Cardiac muscle cell (in vitro differentiated cells and primary cell): Measurements from ENCODE around the gene CD248. TPM values are rescaled to one million over a fixed set of nuclear protein-coding genes. Genes with fewer than 3 reads are reported as not detected.
"Not testable (repeated sequence)": the region's sequence is repeated elsewhere in the genome, so short reads cannot be mapped to it uniquely, and the experiment has no call there.

ENCODE experiments used
- DNase-seq, 2 donors: peaks; one replicate each; pipeline versions ENCODE4 v3.0.0 to v3.0.0-alpha.2; 2010 to 2017; ENCODE audit warnings: low read depth in 1 of 2, low spot score in 1 of 2
- H3K27ac ChIP-seq: fragments of 200-600 bp; sonication (generic); 2 replicates; pipeline ENCODE4 v1.5.1; 2016
- H3K27me3 ChIP-seq: fragments of 200-600 bp; sonication (generic); 2 replicates; pipeline ENCODE4 v1.6.0; 2016; ENCODE audit warnings: control low read depth
- H3K36me3 ChIP-seq: fragments of 200-600 bp; sonication (generic); 2 replicates; pipeline ENCODE4 v1.5.1; 2016; ENCODE audit warnings: control low read depth
- H3K4me1 ChIP-seq: fragments of 200-600 bp; sonication (generic); 2 replicates; pipeline ENCODE4 v1.8.1; 2017; ENCODE audit warnings: low read depth, mild to moderate bottlenecking, mixed run types
- H3K4me3 ChIP-seq: fragments of 200-600 bp; sonication (generic); 2 replicates; pipeline ENCODE4 v1.5.1; 2016; ENCODE audit warnings: mild to moderate bottlenecking
- H3K9me3 ChIP-seq: fragments of 200-600 bp; sonication (generic); 2 replicates; pipeline ENCODE4 v1.5.1; 2017; ENCODE audit warnings: low read depth, mild to moderate bottlenecking, control low read depth
- CTCF ChIP-seq: IDR thresholded peaks from 2 replicates; pipeline ENCODE4 v1.5.1; 2012; ENCODE audit warnings: low read depth, mild to moderate bottlenecking, low read length
- polyA plus RNA-seq: library from polyadenylated mRNA; unstranded; fragments of >200 nt; fragmentation: Nextera tagmentation; extraction: Ambion mirVana; gene quantifications from 2 replicates; pipeline ENCODE4 v1.2.1, GENCODE V29; 2016
- total RNA-seq: library from RNA; depleted of rRNA; stranded (reverse); fragments of >200 nt; gene quantifications from 2 replicates; pipeline ENCODE4 v1.2.3, GENCODE V29; 2016

The CD248 gene
- total and polyA plus RNA-seq, 2 experiments from 2014 or later = 11.4 to 20.2 TPM

- peak overlapping the region; percentile 4 for H3K4me3 ChIP-seq
- no peaks in the 10 kb centered on the region for H3K36me3 ChIP-seq
- DNase-seq = peak; percentile 54 to 74
- TF ChIP-seq CTCF = peak; percentile 39
- no peaks in the 10 kb centered on the region for H3K9me3 ChIP-seq
- peaks cover 28% of the 10 kb centered on the region for H3K4me1 ChIP-seq
- H3K27me3 ChIP-seq = no peaks in the 10 kb centered on the region
- peak overlapping the region; percentile 87 for H3K27ac ChIP-seq
These were observed 3.3 kb downstream of the CD248 start for GRCh38 chr11:66313321-66314185.

- TF ChIP-seq CTCF = no peak
- Histone ChIP-seq H3K27me3 (no peaks in the 10 kb centered on the region), H3K4me1 (peaks cover 24% of the 10 kb centered on the region), H3K27ac (peak overlapping the region; percentile 87), H3K4me3 (peak overlapping the region; percentile 49), H3K36me3 (no peaks in the 10 kb centered on the region), H3K9me3 (no peaks in the 10 kb centered on the region)
- DNase-seq = peak; percentile 99 to 100
These were observed 4.1 kb downstream of the CD248 start for GRCh38 chr11:66312549-66313320.

GRCh38 chr11:66311965-66312548, 4.8 kb downstream of the CD248 start:
- DNase-seq = peak; percentile 95 to 97
- Histone ChIP-seq H3K4me3 (peak overlapping the region; percentile 49), H3K27ac (peak overlapping the region; percentile 84), H3K9me3 (no peaks in the 10 kb centered on the region), H3K27me3 (no peaks in the 10 kb centered on the region), H3K4me1 (peaks cover 17% of the 10 kb centered on the region), H3K36me3 (no peaks in the 10 kb centered on the region)
- peak; percentile 95 for TF ChIP-seq CTCF

GRCh38 chr11:66311470-66311964, 5.3 kb downstream of the CD248 start:
- no peak for DNase-seq
- peak overlapping the region; percentile 49 for H3K4me3 ChIP-seq
- no peaks in the 10 kb centered on the region for H3K27me3 ChIP-seq
- H3K4me1 ChIP-seq = peaks cover 14% of the 10 kb centered on the region
- peak overlapping the region; percentile 84 for H3K27ac ChIP-seq
- H3K36me3 ChIP-seq = no peaks in the 10 kb centered on the region
- TF ChIP-seq CTCF = no peak
- H3K9me3 ChIP-seq = no peaks in the 10 kb centered on the region

- H3K27ac ChIP-seq = peak overlapping the region; percentile 84
- not testable (repeated sequence) for H3K27me3 ChIP-seq, H3K4me3 ChIP-seq, DNase-seq, H3K36me3 ChIP-seq, H3K9me3 ChIP-seq
- H3K4me1 ChIP-seq = peaks cover 12% of the 10 kb centered on the region
These were observed 5.9 kb downstream of the CD248 start for GRCh38 chr11:66310803-66311440.
